MCF 10A (cell line): ENCODE data around the gene RAB36. TPM values are rescaled to one million over a fixed set of nuclear protein-coding genes. Genes with fewer than 3 reads are reported as not detected.

Experiments
- BruUV-seq: library from RNA; stranded (reverse); fragments of 400-500 nt; replicated peaks from 2 replicates; lab custom pipeline; 2021; lab: Mats Ljungman, UMichigan
- CTCF ChIA-PET: fragments of 300-600 bp; sonication (Branson Sonifier 250); formaldehyde crosslinking; extraction: SDS; loops from one replicate; lab custom pipeline; 2021; ENCODE audit warnings: antibody characterized with exemption, inconsistent platforms; lab: Yijun Ruan, JAX
- POLR2A ChIA-PET: fragments of 300-600, 350-650 bp; sonication (Branson Sonifier 250); formaldehyde crosslinking; extraction: SDS; loops from one replicate; lab custom pipeline; 2020; ENCODE audit warnings: antibody characterized with exemption, inconsistent platforms; lab: Yijun Ruan, JAX
- DNase-seq: peaks from one replicate; pipeline ENCODE4 v3.0.0-alpha.2; 2018; ENCODE audit not compliant: unreplicated experiment
- H3K27ac Mint-ChIP-seq: one replicate; pipeline ENCODE4 v1.8.0; 2022; ENCODE audit warnings: mild to moderate bottlenecking, low read depth, mixed read lengths; ENCODE audit not compliant: unreplicated experiment
- H3K27me3 Mint-ChIP-seq: one replicate; pipeline ENCODE4 v1.8.0; 2022; ENCODE audit warnings: mixed read lengths; ENCODE audit not compliant: insufficient read depth, unreplicated experiment
- H3K36me3 Mint-ChIP-seq: one replicate; pipeline ENCODE4 v1.8.0; 2022; ENCODE audit warnings: mild to moderate bottlenecking, moderate library complexity, mixed read lengths; ENCODE audit not compliant: insufficient read depth, unreplicated experiment
- H3K4me1 Mint-ChIP-seq: one replicate; pipeline ENCODE4 v1.8.0; 2022; ENCODE audit warnings: mixed read lengths; ENCODE audit not compliant: insufficient read depth, unreplicated experiment
- H3K4me3 Mint-ChIP-seq: one replicate; pipeline ENCODE4 v1.8.0; 2022; ENCODE audit warnings: mild to moderate bottlenecking, moderate library complexity, mixed read lengths; ENCODE audit not compliant: unreplicated experiment
- H3K9me3 Mint-ChIP-seq: one replicate; pipeline ENCODE4 v1.8.0; 2022; ENCODE audit warnings: mixed read lengths; ENCODE audit not compliant: unreplicated experiment
- intact Hi-C: fragments of 100-400 bp; cut with micrococcal nuclease; formaldehyde crosslinking; loops from 2 replicates; pipeline ENCODE4 v1.14.1; 2022
- total RNA-seq: library from RNA; stranded (reverse); gene quantifications from 2 replicates; pipeline ENCODE4 v1.2.3, GENCODE V29; 2022
- TF ChIP-seq, protein P1 (sequence below): fragments of 200-600 bp; IDR thresholded peaks from one replicate; pipeline ENCODE4 v1.8.0; 2022; ENCODE audit warnings: antibody characterized with exemption, mild to moderate bottlenecking; ENCODE audit not compliant: unreplicated experiment

Gene RAB36
- total RNA-seq, 1 experiment from 2014 or later, result 8.5 TPM

- Mint-ChIP-seq H3K4me1 (peaks cover 9% of the 10 kb centered on the region), H3K4me3 (no peak overlapping the region), H3K36me3 (no peaks in the 10 kb centered on the region), H3K9me3 (no peaks in the 10 kb centered on the region), H3K27ac (no peak overlapping the region), H3K27me3 (no peaks in the 10 kb centered on the region)
- intact Hi-C loops, result no loop called here
- DNase-seq, result no peak
- no TSS peak for BruUV-seq
- TF ChIP-seq, protein P1, sequence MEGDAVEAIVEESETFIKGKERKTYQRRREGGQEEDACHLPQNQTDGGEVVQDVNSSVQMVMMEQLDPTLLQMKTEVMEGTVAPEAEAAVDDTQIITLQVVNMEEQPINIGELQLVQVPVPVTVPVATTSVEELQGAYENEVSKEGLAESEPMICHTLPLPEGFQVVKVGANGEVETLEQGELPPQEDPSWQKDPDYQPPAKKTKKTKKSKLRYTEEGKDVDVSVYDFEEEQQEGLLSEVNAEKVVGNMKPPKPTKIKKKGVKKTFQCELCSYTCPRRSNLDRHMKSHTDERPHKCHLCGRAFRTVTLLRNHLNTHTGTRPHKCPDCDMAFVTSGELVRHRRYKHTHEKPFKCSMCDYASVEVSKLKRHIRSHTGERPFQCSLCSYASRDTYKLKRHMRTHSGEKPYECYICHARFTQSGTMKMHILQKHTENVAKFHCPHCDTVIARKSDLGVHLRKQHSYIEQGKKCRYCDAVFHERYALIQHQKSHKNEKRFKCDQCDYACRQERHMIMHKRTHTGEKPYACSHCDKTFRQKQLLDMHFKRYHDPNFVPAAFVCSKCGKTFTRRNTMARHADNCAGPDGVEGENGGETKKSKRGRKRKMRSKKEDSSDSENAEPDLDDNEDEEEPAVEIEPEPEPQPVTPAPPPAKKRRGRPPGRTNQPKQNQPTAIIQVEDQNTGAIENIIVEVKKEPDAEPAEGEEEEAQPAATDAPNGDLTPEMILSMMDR, result no peak
- CTCF ChIA-PET, result interaction anchor here (0.5 to 5.3 kb wide), 6 partner anchors 15 to 788 kb away, joined by 3 to 23 read pairs (median 3); no protein-coding TSS in a partner anchor
- POLR2A ChIA-PET, result interaction anchor here (0.7 kb wide), 1 partner anchor 137 kb away, joined by 3 read pairs; no protein-coding TSS in a partner anchor
Observed at GRCh38 chr22:23144432-23144831, 845 bp upstream of the RAB36 start.

DNA sequence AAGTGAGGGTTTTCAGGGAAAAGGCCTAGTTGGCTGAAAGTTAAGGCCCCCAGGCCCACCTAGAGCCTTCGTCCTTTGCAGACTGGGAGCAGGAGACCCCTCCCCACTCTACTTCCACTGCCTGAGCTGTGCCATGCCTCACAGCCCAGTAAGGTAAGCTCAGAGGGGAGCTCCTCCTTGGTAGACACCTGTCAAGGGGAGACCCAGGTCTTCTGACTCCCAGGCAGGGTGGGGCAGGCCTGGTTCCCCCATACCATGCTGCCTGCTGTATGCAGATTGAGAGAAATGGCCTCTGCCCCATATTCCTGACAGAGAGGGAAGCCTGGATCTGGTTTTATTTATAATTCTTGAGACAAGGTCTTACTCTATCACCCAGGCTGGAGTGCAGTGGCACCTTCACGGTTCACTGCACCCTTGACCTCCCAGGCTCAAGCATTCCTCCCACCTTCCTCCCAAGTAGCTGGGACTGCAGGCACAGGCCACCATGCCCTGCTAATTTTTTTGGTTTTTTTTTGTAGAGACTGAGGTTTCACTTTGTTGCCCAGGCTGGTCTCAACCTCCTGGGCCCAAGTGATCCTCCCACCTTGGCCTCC lies 697 bp downstream of the RAB36 start:
- peaks cover 7% of the 10 kb centered on the region for H3K36me3 Mint-ChIP-seq
- no peak for DNase-seq
- TF ChIP-seq, protein P1, result no peak
- no peaks in the 10 kb centered on the region for H3K9me3 Mint-ChIP-seq
- H3K27ac Mint-ChIP-seq, result peak overlapping the region; percentile 72
- peaks cover 9% of the 10 kb centered on the region for H3K4me1 Mint-ChIP-seq
- no peaks in the 10 kb centered on the region for H3K27me3 Mint-ChIP-seq
- POLR2A ChIA-PET, result interaction anchor here (0.5 kb wide), 1 partner anchor 1771 kb away, joined by 3 read pairs; no protein-coding TSS in a partner anchor
- no TSS peak for BruUV-seq
- intact Hi-C loops, result no loop called here
- H3K4me3 Mint-ChIP-seq, result peak overlapping the region; percentile 78
- CTCF ChIA-PET, result interaction anchor here (0.7 to 5.3 kb wide), 6 partner anchors 11 to 625 kb away, joined by 3 to 23 read pairs (median 4); no protein-coding TSS in a partner anchor

GRCh38 chr22:23146478-23147205 lies 1.4 kb downstream of the RAB36 start:
- no peak for DNase-seq
- Mint-ChIP-seq H3K27me3 (no peaks in the 10 kb centered on the region), H3K36me3 (peaks cover 7% of the 10 kb centered on the region), H3K27ac (peak overlapping the region; percentile 7), H3K9me3 (no peaks in the 10 kb centered on the region), H3K4me3 (peak overlapping the region; percentile 78), H3K4me1 (peaks cover 9% of the 10 kb centered on the region)
- intact Hi-C loops, result no loop called here
- CTCF ChIA-PET, result interaction anchor here (0.5 to 5.3 kb wide), 8 partner anchors 11 to 625 kb away, joined by 3 to 23 read pairs (median 4); no protein-coding TSS in a partner anchor
- TF ChIP-seq, protein P1, result no peak
- POLR2A ChIA-PET, result no interaction called here
- BruUV-seq, result no TSS peak
